HEK293T (cell line): Measurements from ENCODE around the gene TIPARP.

Source experiments
- CTCF ChIA-PET: fragments of 350-600 bp; formaldehyde crosslinking; extraction: SDS; loops from one replicate; lab custom pipeline; 2021; ENCODE audit warnings: antibody characterized with exemption, inconsistent platforms; lab: Yijun Ruan, JAX
- POLR2A ChIA-PET: fragments of 350-600 bp; formaldehyde crosslinking; extraction: SDS; loops from one replicate; lab custom pipeline; 2020; ENCODE audit warnings: antibody characterized with exemption, inconsistent platforms; lab: Yijun Ruan, JAX
- DNase-seq: peaks from one replicate; pipeline ENCODE4 v3.0.0; 2012; ENCODE audit warnings: mixed read lengths; ENCODE audit errors: extremely low spot score
- ARNT ChIP-seq: fragments of 450-650 bp; IDR thresholded peaks from 2 replicates; pipeline ENCODE4 v1.6.1; 2017; ENCODE audit warnings: mild to moderate bottlenecking
- BHLHE40 ChIP-seq: fragments of 450-650 bp; IDR thresholded peaks from 2 replicates; pipeline ENCODE4 v1.6.1; 2016; ENCODE audit warnings: mild to moderate bottlenecking, moderate library complexity, borderline replicate concordance
- CTBP1 ChIP-seq: fragments of 450-650 bp; IDR thresholded peaks from 2 replicates; pipeline ENCODE4 v1.6.1; 2016; ENCODE audit warnings: borderline replicate concordance
- ELF4 ChIP-seq: fragments of 450-650 bp; IDR thresholded peaks from 2 replicates; pipeline ENCODE4 v1.6.1; 2017; ENCODE audit warnings: antibody characterized with exemption
- FOXA1 ChIP-seq: fragments of 450-650 bp; IDR thresholded peaks from 2 replicates; pipeline ENCODE4 v1.6.1; 2016; ENCODE audit warnings: mild to moderate bottlenecking
- FOXK2 ChIP-seq: fragments of 450-650 bp; IDR thresholded peaks from 2 replicates; pipeline ENCODE4 v1.6.1; 2016; ENCODE audit warnings: mild to moderate bottlenecking
- FOXM1 ChIP-seq: fragments of 450-650 bp; IDR thresholded peaks from 2 replicates; pipeline ENCODE4 v1.6.1; 2017; ENCODE audit warnings: mild to moderate bottlenecking, borderline replicate concordance
- HDGF ChIP-seq: fragments of 450-650 bp; IDR thresholded peaks from 2 replicates; pipeline ENCODE4 v1.6.1; 2017; ENCODE audit warnings: antibody characterized with exemption, borderline replicate concordance
- L3MBTL2 ChIP-seq: fragments of 450-650 bp; conservative IDR thresholded peaks from 2 replicates; pipeline ENCODE4 v1.6.1; 2016; ENCODE audit warnings: mild to moderate bottlenecking
- LEF1 ChIP-seq: fragments of 450-650 bp; IDR thresholded peaks from 2 replicates; pipeline ENCODE4 v1.6.1; 2017; ENCODE audit warnings: mild to moderate bottlenecking, borderline replicate concordance
- NFRKB ChIP-seq: fragments of 450-650 bp; IDR thresholded peaks from 2 replicates; pipeline ENCODE4 v1.6.1; 2016; ENCODE audit warnings: mild to moderate bottlenecking, moderate library complexity
- PKNOX1 ChIP-seq: fragments of 450-650 bp; IDR thresholded peaks from 2 replicates; pipeline ENCODE4 v1.6.1; 2016
- SP1 ChIP-seq: fragments of 450-650 bp; IDR thresholded peaks from 2 replicates; pipeline ENCODE4 v1.6.1; 2017
- SUZ12 ChIP-seq: fragments of 450-650 bp; IDR thresholded peaks from 2 replicates; pipeline ENCODE4 v1.6.1; 2016; ENCODE audit warnings: mild to moderate bottlenecking
- TARDBP ChIP-seq: fragments of 450-650 bp; IDR thresholded peaks from 2 replicates; pipeline ENCODE4 v1.6.1; 2016
- ZNF384 ChIP-seq: fragments of 450-650 bp; IDR thresholded peaks from 2 replicates; pipeline ENCODE4 v1.6.1; 2016

Gene TIPARP

GRCh38 chr3:156716105-156716862 is 41.9 kb downstream of the TIPARP start:
- DNase-seq = no peak
- ChIA-PET CTCF (no interaction called here), POLR2A (no interaction called here)
- TF ChIP-seq ARNT = no peak
- no peak for TF ChIP-seq ELF4
- no peak for TF ChIP-seq LEF1
- TF ChIP-seq TARDBP = no peak
- TF ChIP-seq ZNF384 = no peak

DNA sequence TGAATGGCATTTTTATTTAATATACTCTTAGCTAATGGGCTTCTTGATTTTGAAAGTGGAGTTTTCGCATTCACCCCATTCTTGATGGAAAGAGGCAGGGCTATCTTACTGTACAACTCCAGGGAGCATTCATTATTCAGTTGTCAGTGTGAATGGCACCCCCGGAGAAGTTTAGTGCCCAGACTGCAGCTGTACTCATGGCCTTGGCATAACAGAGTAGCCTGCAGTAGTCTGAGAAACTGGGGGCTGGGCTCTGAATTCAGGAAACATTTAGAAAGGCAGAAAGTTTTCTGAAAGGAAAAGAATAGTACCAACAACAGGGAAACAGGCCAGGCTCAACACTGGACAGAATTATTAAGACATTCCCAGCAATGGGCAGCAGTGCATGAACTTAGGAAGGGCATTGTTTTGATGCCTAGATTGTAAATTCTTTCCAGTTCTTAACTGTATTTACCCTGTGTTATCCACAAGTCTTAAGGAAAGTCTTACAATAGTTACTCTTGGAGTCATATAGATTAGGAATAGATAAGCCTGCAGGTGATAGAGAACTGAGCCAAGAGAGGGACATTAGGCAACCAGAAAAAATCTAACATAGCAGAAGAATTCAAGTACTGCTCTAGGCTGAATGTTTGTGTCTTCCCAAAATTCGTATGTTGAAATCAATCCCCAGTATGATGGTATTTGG is 44.4 kb downstream of the TIPARP start:
- CTCF ChIA-PET = no interaction called here
- TF ChIP-seq SP1 (no peak), NFRKB (no peak), L3MBTL2 (no peak), FOXK2 (no peak), SUZ12 (no peak), TARDBP (no peak), LEF1 (no peak), ELF4 (no peak), CTBP1 (no peak), PKNOX1 (no peak)
- no peak for DNase-seq
- POLR2A ChIA-PET = no interaction called here

- POLR2A ChIA-PET = no interaction called here
These were observed 46.4 kb downstream of the TIPARP start for GRCh38 chr3:156720826-156721225.

DNA sequence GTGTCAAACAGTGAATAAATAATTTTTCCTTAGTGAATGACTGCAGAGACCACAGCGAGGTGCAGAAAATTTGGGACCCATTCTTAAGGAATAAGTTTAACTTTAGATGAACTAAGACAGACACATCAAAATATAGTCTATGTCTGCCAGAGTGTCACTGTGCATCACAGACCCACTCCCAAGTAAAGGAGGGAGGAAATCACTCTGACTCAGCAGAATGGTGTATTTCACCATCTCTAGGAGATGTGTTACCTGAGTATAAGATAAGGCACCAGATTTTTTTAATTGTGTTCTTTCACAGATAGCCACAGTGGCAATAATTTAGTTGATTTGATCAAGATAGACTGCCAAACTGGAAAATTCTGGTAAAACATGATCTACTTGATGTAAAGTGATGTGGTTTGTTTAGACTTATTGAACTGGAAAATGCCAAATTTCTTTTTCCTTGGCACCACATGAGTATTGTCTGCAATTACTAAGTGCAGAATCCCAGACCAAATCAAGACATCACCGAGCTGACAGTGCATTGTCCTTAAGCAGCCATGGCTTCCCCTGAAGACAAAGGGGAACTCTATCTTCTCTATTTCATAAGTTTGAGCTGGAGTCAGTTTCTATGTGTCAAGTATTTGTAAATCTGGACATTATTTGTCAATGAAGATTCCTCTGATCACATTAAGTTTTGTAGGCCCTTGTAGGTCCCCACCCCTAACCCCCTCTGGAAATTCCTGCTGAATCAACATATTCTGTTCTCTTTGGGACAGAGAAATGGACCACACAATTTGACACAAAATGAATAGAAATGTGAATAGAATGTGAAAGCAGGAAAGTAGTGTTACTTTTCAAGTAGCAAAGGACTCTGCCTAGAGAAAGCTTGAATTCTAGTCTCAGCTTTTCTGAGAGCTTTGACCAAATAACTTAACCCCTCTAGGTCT is 47.6 kb downstream of the TIPARP start:
- POLR2A ChIA-PET = no interaction called here
- DNase-seq = no peak
- CTCF ChIA-PET = no interaction called here
- TF ChIP-seq ELF4 = no peak
- no peak for TF ChIP-seq PKNOX1
- no peak for TF ChIP-seq HDGF
- TF ChIP-seq TARDBP = no peak
- no peak for TF ChIP-seq CTBP1
- TF ChIP-seq SUZ12 = no peak

More at GRCh38 chr3:156720826-156721225, 46.4 kb downstream of the TIPARP start:
- CTCF ChIA-PET = no interaction called here
- TF ChIP-seq ELF4 = no peak
- TF ChIP-seq SUZ12 = no peak
- TF ChIP-seq ARNT = no peak
- TF ChIP-seq TARDBP = no peak
- TF ChIP-seq FOXM1 = no peak
- TF ChIP-seq FOXK2 = no peak
- TF ChIP-seq CTBP1 = no peak
- TF ChIP-seq NFRKB = no peak
- TF ChIP-seq L3MBTL2 = no peak
- no peak for TF ChIP-seq PKNOX1
- TF ChIP-seq HDGF = no peak
- no peak for TF ChIP-seq BHLHE40
- TF ChIP-seq FOXA1 = no peak
- no peak for TF ChIP-seq ZNF384
- TF ChIP-seq SP1 = no peak
- no peak for TF ChIP-seq LEF1
- no peak for DNase-seq

- ChIA-PET CTCF (no interaction called here), POLR2A (no interaction called here)
- no peak for TF ChIP-seq ZNF384
- no peak for TF ChIP-seq SP1
- no peak for TF ChIP-seq PKNOX1
- TF ChIP-seq LEF1 = no peak
- no peak for TF ChIP-seq ELF4
- DNase-seq = no peak
These were observed 48.8 kb downstream of the TIPARP start for GRCh38 chr3:156723182-156723619.
